ENCODE data around the gene POU2AF2. TPM values are rescaled to one million over a fixed set of nuclear protein-coding genes. Genes with fewer than 3 reads are reported as not detected.

POU2AF2 gene
- not detected in 2 replicates for total RNA-seq

GRCh38 chr11:111245425-111245824 lies at the start of gene POU2AF2:
Gene POU2AF2 (plus strand): TSS chr11:111245725. CDS start chr11:111245854, 129 bp downstream.

GRCh38 chr11:111298413-111299100 lies 53.0 kb downstream of the POU2AF2 start, which contains the start of gene POU2AF3:
Gene POU2AF3 (plus strand): TSS chr11:111298546. CDS start chr11:111298582, 36 bp downstream.

Other genes with a start within 250 kb of the POU2AF2 start
- not detected in 2 replicates for gene POU2AF3, start 52.8 kb downstream of the POU2AF2 start, total RNA-seq
- not detected in 2 replicates for gene POU2AF1, start 133.6 kb downstream of the POU2AF2 start, total RNA-seq